Limb (tissue), 2 donors: Measurements from ENCODE around the gene MYO1E.
A peak's percentile ranks its signal among the peaks of the same experiment; 100 is the strongest.
"Not testable (repeated sequence)": the region's sequence is repeated elsewhere in the genome, so short reads cannot be mapped to it uniquely, and the experiment has no call there.

ENCODE experiments used
- DNase-seq, 2 donors: peaks; one replicate each; pipeline ENCODE4 v3.0.0-alpha.2; 2016; ENCODE audit errors: extremely low spot score in 2 of 2

MYO1E gene

DNA sequence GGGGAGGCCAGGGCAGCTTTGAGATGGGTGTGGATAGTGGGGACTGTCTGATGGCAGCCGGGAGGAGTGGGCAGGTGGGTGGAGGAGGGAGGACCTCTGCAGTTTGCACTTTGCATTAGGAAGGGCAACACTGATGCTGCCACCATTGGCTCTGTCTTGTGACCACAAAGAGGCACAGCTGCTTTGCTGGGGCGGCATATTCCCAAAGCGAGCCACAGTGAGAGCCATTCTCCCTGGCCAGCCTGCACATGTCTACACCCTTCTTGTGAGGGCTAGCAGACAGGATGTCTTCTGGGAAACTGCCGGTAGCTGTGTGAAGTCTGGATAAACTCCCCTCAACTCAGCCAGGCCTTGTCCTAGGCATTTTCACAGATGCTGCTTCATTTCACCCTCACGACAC, 229.4 kb downstream of the MYO1E start:
- no peak for DNase-seq

- DNase-seq = no peak
Measured at GRCh38 chr15:59140422-59141226, 232.0 kb downstream of the MYO1E start.

GRCh38 chr15:59138243-59138642, 234.4 kb downstream of the MYO1E start:
- no peak for DNase-seq

- DNase-seq = no peak
Measured at GRCh38 chr15:59137566-59137965, 235.1 kb downstream of the MYO1E start.

DNA sequence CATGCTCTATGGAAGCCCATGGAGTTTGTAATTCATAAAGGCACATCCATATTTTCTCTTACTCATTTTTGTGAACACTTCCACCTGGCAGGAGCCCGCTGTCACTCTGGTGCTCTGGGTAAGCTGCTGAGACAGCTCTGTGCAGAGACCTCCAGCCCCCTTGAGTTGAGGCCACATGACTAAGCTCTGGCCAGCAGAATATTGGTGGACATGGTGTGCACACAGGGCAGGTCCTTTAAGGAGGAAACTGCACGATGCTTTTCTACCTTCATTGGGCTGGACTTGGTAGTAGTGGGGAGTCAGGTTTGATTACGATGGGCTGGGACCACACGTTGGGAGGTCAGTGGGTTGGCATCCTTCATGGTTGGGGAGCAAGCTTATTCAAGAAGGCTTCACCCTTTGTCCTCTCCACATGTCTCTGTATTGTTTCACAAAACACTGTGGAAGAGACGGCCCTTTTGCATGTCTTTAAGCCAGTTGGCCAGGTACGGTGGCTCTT, 238.7 kb downstream of the MYO1E start:
- no peak for DNase-seq

DNA sequence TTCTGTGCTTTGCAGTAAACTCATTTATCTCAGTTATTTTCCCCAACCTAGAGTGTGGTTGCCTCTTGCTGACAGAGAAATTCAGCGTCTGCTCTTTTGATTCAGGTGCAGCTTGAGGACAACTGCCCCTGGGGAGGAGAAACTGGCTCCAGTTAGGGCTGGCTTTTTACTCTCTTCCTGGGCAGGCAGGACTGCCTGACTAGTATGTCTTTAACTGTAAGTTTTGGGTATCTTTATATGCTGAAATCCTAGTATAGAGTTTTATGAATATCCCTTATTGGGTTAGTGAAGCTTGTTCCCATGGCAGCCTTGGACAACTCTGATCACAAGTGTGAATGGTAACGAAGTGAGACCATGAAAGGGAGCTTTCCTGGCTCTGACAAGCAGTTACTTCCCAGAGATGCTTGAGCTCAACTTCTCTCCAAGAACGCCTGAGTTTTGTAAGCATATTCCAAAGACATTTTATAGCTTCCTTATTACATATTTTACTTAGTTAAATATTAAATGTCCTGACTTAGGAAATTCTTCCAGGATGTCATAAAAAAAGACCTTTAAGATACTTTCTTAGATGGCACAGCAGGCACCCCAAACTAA, 240.6 kb downstream of the MYO1E start:
- peak in 1 of 2 donors; percentile 31 for DNase-seq

DNA sequence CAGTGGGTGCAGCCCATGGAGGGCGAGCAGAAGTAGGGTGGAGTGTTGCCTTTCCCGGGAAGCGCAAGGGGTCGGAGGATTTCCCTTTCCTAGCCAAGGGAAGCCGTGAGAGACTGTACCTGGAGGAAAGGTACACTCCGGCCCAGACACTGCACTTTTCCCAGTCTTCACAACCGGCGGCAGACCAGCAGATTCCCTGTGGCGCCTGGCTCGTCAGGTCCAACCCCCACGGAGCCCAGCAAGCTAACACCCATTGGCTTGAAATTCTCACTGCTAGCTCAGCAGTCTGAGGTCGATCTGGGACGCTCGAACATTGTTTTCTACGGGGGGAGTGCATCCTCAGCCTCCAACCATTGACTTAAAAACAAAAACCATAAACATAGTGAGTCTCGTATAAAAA, 241.2 kb downstream of the MYO1E start:
- no peak for DNase-seq

DNA sequence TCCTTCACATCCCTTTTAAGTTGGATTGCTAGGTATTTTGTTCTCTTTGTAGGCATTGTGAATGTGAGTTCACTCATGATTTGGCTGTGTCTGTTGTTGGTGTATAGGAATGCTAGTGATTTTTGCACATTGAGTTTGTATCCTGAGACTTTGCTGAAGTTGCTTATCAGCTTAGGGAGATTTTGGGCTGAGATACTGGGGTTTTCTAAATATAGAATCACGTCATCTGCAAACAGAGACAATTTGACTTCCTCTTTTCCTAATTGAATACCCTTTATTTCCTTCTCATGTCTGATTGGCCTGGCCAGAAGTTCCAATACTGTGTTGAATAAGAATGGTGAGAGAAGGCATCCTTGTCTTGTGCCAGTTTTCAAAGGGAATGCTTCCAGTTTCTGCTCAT, 245.4 kb downstream of the MYO1E start:
- DNase-seq = not testable (repeated sequence)

- not testable (repeated sequence) for DNase-seq
Measured at GRCh38 chr15:59125683-59126082, 247.0 kb downstream of the MYO1E start.

GRCh38 chr15:59124261-59124660, 248.4 kb downstream of the MYO1E start:
- no peak for DNase-seq

- no peak for DNase-seq
Measured at GRCh38 chr15:59120937-59121336, 251.7 kb downstream of the MYO1E start.

DNA sequence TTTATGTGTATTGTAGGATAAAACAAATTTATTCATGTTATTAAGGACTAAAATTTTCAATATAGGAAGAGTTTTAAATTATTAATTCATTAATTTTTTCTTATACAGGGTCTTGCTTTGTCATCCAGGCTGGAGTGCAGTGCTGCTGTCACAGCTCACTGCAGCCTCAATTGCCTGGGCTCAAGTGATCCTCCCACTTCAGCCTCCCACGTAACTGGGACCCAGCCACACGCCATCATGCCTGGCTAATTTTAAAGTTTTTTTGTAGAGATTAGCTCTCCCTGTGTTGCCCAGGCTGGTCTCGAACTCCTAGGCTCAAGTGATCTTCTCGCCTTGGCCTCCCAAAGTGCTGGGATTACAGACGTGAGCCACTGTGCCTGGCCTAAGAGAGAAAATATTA, 253.0 kb downstream of the MYO1E start:
- DNase-seq = no peak

GRCh38 chr15:59116771-59117170, 255.9 kb downstream of the MYO1E start:
- no peak for DNase-seq

DNA sequence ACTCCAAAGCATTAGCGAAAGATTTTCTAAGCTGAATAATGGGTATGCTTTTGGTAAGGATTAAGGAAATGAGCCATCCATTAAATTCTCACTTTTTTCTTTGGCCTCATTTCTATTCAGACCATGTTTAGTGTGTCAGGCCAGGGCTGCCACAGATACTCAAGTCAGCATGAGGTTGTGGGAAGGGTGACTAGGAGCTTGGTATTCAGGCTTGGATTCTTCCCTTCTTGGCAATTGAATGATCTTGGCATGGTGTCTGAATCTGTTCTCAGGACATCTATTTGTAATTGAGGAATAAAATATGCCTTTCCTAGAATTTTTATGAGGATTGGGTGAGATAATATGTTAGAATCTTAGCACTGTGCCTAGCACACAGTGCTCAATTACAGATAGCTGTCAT, 256.5 kb downstream of the MYO1E start:
- DNase-seq = no peak

- DNase-seq = no peak
Measured at GRCh38 chr15:59115047-59115446, 257.6 kb downstream of the MYO1E start.

GRCh38 chr15:59111251-59111650, 261.4 kb downstream of the MYO1E start:
- no peak for DNase-seq

DNA sequence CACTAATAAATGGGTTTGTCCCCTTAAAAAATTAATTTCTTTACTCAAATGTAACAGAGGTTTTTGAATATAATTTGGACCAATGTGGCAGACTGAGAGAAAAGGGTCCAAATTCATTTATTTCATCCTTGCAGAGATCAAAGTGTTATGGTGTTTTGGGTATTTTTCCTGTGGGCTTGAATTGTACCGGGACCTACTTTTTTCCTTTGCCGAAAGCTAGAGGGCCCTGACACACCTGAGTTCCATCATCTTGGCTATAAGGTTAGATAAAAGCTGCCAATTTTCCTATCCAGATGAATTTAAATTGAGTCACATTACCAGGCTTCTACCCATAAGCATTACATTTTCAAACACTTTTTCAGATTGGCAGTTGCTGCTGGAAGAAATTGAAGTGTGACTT, 266.8 kb downstream of the MYO1E start:
- DNase-seq = peak in 1 of 2 donors; percentile 6

DNA sequence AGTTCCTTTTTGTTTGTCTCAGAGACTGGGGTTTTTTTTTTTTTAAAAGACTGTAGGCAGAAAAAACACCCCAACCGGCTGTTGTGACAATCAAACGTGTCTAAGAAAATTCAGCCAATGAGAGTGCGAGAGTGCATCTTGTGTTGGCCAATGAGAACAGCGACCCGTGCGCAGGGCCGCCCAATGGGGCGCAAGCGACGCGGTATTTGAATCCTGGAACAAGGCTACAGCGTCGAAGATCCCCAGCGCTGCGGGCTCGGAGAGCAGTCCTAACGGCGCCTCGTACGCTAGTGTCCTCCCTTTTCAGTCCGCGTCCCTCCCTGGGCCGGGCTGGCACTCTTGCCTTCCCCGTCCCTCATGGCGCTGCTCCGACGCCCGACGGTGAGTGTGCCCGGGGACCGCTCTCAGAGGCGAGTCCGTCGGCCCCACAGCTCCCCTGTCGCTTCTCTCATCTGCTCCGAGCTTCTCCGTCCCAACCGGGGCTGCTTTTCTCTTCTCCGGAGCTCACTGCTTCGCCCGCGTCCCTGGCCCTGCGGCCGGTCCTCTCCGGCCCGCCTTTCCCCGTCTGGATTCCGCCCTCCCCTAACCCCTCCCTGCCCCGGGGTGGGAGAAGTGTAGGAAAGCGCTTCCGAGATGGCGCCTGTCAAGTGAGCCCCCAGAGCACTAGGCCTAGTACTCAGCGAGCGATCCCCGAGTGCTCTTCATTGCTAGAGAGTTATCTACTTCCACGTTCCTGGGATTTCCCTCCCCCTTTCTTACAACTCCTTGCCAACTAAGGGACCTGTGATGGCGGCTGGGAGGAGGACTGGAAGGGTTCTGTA, 267.5 kb downstream of the MYO1E start, which contains the start of gene CCNB2:
TSS of gene CCNB2 (plus strand) at position 235 of the 821 bp plus-strand sequence. CDS start at position 358, 123 bp downstream.
- peak; percentile 90 to 95 for DNase-seq

GRCh38 chr15:59104602-59104911, 268.1 kb downstream of the MYO1E start:
- no peak for DNase-seq

DNA sequence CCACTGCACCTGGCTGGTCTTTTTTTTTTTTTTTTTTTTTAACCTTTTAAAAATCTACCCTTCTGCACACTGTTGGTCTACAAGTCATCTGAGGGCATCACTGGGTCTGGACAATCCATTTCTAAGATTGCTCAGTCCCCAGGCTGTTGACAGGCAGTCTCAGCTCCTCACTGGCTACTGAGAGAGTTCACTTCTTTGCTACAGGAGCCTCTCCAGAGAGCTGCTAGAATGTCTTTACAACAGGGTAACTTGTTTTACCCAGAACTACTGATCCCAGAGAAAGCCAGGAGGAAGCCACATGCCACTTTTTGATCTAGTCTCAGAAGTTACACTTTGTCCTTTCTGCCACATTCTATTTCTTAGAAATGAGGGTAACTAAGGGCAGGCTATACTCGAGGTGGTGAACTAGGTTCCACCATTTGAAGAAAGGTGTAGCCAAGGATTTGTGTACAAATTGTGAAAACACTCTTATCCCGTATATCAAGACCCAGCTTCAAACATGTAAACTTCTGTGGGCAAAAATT, 273.4 kb downstream of the MYO1E start:
- DNase-seq = no peak

DNA sequence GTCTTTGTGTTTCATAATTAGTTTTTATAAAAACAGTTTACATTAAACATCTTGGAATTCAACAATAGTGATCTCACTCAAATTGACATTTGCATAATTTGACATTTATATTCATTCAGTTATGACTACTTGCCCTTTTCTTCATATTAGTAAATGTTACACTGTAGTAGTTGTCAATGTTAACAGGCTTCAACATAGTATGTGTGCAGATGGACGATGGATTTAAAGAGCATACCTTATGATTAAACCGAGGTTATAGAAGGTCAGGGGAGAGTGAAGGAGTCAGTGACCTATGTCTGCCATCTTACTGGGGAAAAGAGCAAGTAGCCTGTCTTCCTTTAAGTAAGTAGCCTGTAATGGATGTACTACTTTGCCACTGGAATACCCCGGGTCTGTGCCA, 276.2 kb downstream of the MYO1E start:
- no peak for DNase-seq

GRCh38 chr15:59094077-59094476, 278.6 kb downstream of the MYO1E start:
- no peak for DNase-seq
